Stimulated activated CD8-positive, alpha-beta memory T cell treated with anti-CD3 and anti-CD28 coated beads, Interleukin-7, amount 100 ng/mL, for 1 hour (primary cell): ENCODE results near the gene SLC9A9.
"Not testable (repeated sequence)": the region's sequence is repeated elsewhere in the genome, so short reads cannot be mapped to it uniquely, and the experiment has no call there.

Source experiments
- DNase-seq, 2 donors: peaks; one replicate each; pipeline ENCODE4 v3.0.0-alpha.2; 2020; ENCODE audit warnings: low read depth in 2 of 2

The SLC9A9 gene

GRCh38 chr3:143552851-143553250, 295.4 kb downstream of the SLC9A9 start:
- DNase-seq: no peak

- no peak for DNase-seq
These were observed 296.5 kb downstream of the SLC9A9 start for GRCh38 chr3:143551761-143552160.

- DNase-seq: no peak
These were observed 299.3 kb downstream of the SLC9A9 start for GRCh38 chr3:143548861-143549497.

GRCh38 chr3:143548393-143548792, 299.9 kb downstream of the SLC9A9 start:
- no peak for DNase-seq

GRCh38 chr3:143538577-143538981, 309.7 kb downstream of the SLC9A9 start:
- DNase-seq: no peak

GRCh38 chr3:143538061-143538460, 310.2 kb downstream of the SLC9A9 start:
- no peak for DNase-seq

- no peak for DNase-seq
These were observed 311.3 kb downstream of the SLC9A9 start for GRCh38 chr3:143536817-143537535.

GRCh38 chr3:143535994-143536784, 312.1 kb downstream of the SLC9A9 start:
- no peak for DNase-seq

GRCh38 chr3:143533391-143533790, 314.9 kb downstream of the SLC9A9 start:
- no peak for DNase-seq

GRCh38 chr3:143532091-143532490, 316.2 kb downstream of the SLC9A9 start:
- DNase-seq: no peak

- DNase-seq: no peak
These were observed 317.2 kb downstream of the SLC9A9 start for GRCh38 chr3:143531101-143531500.

GRCh38 chr3:143529798-143530197, 318.5 kb downstream of the SLC9A9 start:
- DNase-seq: no peak

GRCh38 chr3:143529018-143529478, 319.2 kb downstream of the SLC9A9 start:
- DNase-seq: no peak

- DNase-seq: no peak
These were observed 322.2 kb downstream of the SLC9A9 start for GRCh38 chr3:143526011-143526545.

GRCh38 chr3:143525408-143525807, 322.9 kb downstream of the SLC9A9 start:
- no peak for DNase-seq

- DNase-seq: no peak
These were observed 326.5 kb downstream of the SLC9A9 start for GRCh38 chr3:143521803-143522202.

- not testable (repeated sequence) for DNase-seq
These were observed 331.1 kb downstream of the SLC9A9 start for GRCh38 chr3:143517131-143517530.

- no peak for DNase-seq
These were observed 333.4 kb downstream of the SLC9A9 start for GRCh38 chr3:143514874-143515273.

- no peak for DNase-seq
These were observed 334.2 kb downstream of the SLC9A9 start for GRCh38 chr3:143514109-143514508.

GRCh38 chr3:143511174-143511879, 336.9 kb downstream of the SLC9A9 start:
- DNase-seq: no peak

- DNase-seq: no peak
These were observed 337.7 kb downstream of the SLC9A9 start for GRCh38 chr3:143510601-143511000.
